Neutrophil (primary cell): ENCODE results near the gene FBF1.
A peak's percentile ranks its signal among the peaks of the same experiment; 100 is the strongest.

Experiments
- H3K27ac ChIP-seq: fragments of 200-600 bp; sonication (generic); 2 replicates; pipeline ENCODE4 v1.5.1; 2016; ENCODE audit warnings: mild to moderate bottlenecking, moderate library complexity
- H3K27me3 ChIP-seq: fragments of 200-600 bp; sonication (generic); 2 replicates; pipeline ENCODE4 v1.6.0; 2016; ENCODE audit warnings: mild to moderate bottlenecking
- H3K36me3 ChIP-seq: fragments of 200-600 bp; sonication (generic); 2 replicates; pipeline ENCODE4 v1.5.1; 2017
- H3K4me1 ChIP-seq, 2 experiments: fragments of 200-600 bp in 1 of 2; sonication (generic) in 1 of 2; 1 replicate in 1 of 2; 2 replicates in 1 of 2; pipeline versions ENCODE4 v1.5.1 to v1.6.1; 2013 to 2016; ENCODE audit warnings: low read depth in 1 of 2, low read length in 1 of 2, mild to moderate bottlenecking in 1 of 2, moderate library complexity in 1 of 2; ENCODE audit not compliant: control insufficient read depth in 1 of 2, insufficient read depth in 1 of 2
- H3K4me3 ChIP-seq, 2 experiments: fragments of 200-600 bp in 1 of 2; sonication (generic) in 1 of 2; 1 replicate in 1 of 2; 2 replicates in 1 of 2; pipeline ENCODE4 v1.5.1; 2013 to 2016; ENCODE audit warnings: low read depth in 1 of 2, low read length in 1 of 2, mild to moderate bottlenecking in 1 of 2, moderate library complexity in 1 of 2
- H3K9me3 ChIP-seq: fragments of 200-600 bp; sonication (generic); 2 replicates; pipeline ENCODE4 v1.5.1; 2016
- TF ChIP-seq, protein P1 (sequence below): fragments of 200-600 bp; sonication (generic); IDR thresholded peaks from 2 replicates; pipeline ENCODE4 v1.5.1; 2016; ENCODE audit warnings: antibody characterized with exemption

Gene FBF1

DNA sequence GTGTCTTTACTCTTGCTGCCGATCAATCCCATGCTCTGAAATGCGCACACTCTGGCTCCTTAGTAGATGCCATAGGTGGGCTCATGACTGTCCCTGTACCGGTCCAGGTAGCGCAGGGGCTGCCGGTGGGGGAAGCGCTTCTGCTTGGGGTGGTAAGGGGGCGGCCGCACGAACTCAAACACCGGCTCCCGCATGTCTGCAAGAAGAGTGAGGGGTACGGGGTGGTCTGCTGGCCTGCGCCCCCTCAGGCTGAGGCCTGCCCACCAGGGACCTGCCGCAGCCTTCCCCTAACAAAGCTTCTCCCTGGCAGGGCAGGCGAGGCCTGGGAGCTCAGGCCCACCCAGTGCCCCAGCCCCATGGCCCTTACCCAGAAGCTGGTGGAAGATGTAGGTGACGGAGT lies 42.1 kb downstream of the FBF1 start:
- H3K36me3 ChIP-seq, result peaks cover 29% of the 10 kb centered on the region

GRCh38 chr17:75898065-75898464 lies 42.8 kb downstream of the FBF1 start:
- H3K27me3 ChIP-seq, result no peaks in the 10 kb centered on the region
- TF ChIP-seq, protein P1, sequence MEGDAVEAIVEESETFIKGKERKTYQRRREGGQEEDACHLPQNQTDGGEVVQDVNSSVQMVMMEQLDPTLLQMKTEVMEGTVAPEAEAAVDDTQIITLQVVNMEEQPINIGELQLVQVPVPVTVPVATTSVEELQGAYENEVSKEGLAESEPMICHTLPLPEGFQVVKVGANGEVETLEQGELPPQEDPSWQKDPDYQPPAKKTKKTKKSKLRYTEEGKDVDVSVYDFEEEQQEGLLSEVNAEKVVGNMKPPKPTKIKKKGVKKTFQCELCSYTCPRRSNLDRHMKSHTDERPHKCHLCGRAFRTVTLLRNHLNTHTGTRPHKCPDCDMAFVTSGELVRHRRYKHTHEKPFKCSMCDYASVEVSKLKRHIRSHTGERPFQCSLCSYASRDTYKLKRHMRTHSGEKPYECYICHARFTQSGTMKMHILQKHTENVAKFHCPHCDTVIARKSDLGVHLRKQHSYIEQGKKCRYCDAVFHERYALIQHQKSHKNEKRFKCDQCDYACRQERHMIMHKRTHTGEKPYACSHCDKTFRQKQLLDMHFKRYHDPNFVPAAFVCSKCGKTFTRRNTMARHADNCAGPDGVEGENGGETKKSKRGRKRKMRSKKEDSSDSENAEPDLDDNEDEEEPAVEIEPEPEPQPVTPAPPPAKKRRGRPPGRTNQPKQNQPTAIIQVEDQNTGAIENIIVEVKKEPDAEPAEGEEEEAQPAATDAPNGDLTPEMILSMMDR, result no peak
- H3K27ac ChIP-seq, result no peak overlapping the region
- H3K9me3 ChIP-seq, result no peaks in the 10 kb centered on the region
- H3K4me1 ChIP-seq, result peaks cover 19 to 20% of the 10 kb centered on the region in 2 experiments
- H3K4me3 ChIP-seq, result no peak overlapping the region
- peaks cover 29% of the 10 kb centered on the region for H3K36me3 ChIP-seq

More for the DNA sequence above, 42.1 kb downstream of the FBF1 start:
- Histone ChIP-seq H3K27me3 (no peaks in the 10 kb centered on the region), H3K9me3 (no peaks in the 10 kb centered on the region), H3K4me1 (peaks cover 19 to 21% of the 10 kb centered on the region in 2 experiments), H3K27ac (no peak overlapping the region), H3K4me3 (no peak overlapping the region)
- TF ChIP-seq, protein P1, result no peak

- H3K27ac ChIP-seq, result peak overlapping the region; percentile 80
- peaks cover 19 to 20% of the 10 kb centered on the region in 2 experiments for H3K4me1 ChIP-seq
- H3K4me3 ChIP-seq, result peak overlapping the region; percentile 75 to 76
- TF ChIP-seq, protein P1, result no peak
- peaks cover 29% of the 10 kb centered on the region for H3K36me3 ChIP-seq
- H3K9me3 ChIP-seq, result no peaks in the 10 kb centered on the region
- H3K27me3 ChIP-seq, result no peaks in the 10 kb centered on the region
Observed at GRCh38 chr17:75897160-75898019, 43.5 kb downstream of the FBF1 start.

GRCh38 chr17:75896415-75897159 lies 44.3 kb downstream of the FBF1 start, which contains the start of gene TRIM65:
TSS of gene TRIM65 (minus strand) at chr17:75896951. CDS start at chr17:75896937, 14 bp downstream.
- peaks cover 26% of the 10 kb centered on the region for H3K36me3 ChIP-seq
- H3K27me3 ChIP-seq, result no peaks in the 10 kb centered on the region
- H3K9me3 ChIP-seq, result no peaks in the 10 kb centered on the region
- peak within 1 kb of the TSS; percentile 75 to 76 for H3K4me3 ChIP-seq
- H3K27ac ChIP-seq, result peak within 1 kb of the TSS; percentile 80
- H3K4me1 ChIP-seq, result peaks cover 19 to 20% of the 10 kb centered on the region in 2 experiments
- TF ChIP-seq, protein P1, result peak; percentile 53

DNA sequence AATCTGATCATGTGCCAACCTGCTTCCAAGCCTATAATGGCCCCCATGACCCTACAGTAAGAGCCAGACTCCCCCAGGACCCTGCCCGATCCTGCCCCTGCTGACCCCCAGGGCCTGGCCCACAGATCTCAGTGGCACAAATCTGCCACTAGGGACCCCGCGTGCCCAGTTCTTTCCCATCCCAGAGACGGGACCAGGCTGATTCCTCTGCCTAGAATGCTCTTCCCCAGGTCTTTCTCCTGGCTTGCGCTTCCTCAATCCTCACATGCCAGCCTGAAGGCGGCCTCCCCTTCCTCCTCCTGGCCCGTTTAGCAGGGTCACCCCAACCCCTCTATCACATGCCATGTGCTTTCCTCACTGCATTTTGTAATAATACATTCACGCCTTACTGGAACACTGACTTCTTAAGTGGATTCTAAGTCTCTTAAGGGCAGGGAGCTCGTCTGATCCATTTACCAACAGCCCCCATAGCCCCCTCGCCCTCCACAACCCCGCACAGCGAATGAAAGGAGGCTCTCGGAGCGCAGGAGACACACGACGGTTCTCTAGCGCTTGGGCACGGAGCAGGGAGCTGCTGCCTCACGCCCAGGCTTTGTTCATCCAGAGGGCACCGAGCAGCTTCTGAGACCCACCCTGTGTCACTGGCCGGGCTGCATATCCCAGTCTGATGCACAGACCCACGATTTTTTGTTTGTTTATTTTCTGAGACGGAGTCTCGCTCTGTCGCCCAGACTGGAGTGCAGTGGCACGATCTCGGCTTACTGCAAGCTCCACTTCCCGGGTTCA lies 45.3 kb downstream of the FBF1 start:
- Histone ChIP-seq H3K4me3 (peak overlapping the region; percentile 75 to 76), H3K9me3 (no peaks in the 10 kb centered on the region), H3K27ac (peak overlapping the region; percentile 80), H3K27me3 (no peaks in the 10 kb centered on the region), H3K36me3 (peaks cover 18% of the 10 kb centered on the region), H3K4me1 (peaks cover 19 to 20% of the 10 kb centered on the region in 2 experiments)
- TF ChIP-seq, protein P1, result no peak
